ENCODE results near the gene KRTAP3-2. TPM values are rescaled to one million over a fixed set of nuclear protein-coding genes. Genes with fewer than 3 reads are reported as not detected.

The KRTAP3-2 gene
- polyA plus RNA-seq, 4 donors: not detected

DNA sequence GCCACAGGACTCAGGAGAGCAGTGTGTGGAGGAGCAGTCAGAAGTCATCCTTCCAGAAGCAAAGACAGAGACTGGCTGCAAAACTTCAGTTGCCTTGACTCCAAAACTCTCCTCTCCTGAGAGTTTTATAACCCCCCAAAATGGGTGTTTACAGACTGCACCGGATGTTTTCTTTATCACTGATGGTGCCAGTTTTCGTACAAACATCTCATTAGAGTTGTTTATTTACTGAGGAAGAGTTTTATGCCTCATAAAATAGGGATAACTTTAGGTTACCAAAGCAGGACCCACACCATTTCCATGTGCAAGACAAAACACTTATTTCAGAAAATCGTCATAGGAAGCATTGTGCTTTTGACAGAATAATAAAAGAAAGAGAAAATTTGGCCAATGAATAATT lies 15.5 kb downstream of the KRTAP3-2 start, which contains the start of gene KRT40:
KRT40 (minus strand) TSS at position 101 of the 400 bp plus-strand sequence; CDS start at position 48, 53 bp downstream.
- no peak for FAIRE-seq
- 42 to 46% (median 46%) methylated on average over 3 of the region's 3 CpGs for WGBS, 3 donors

GRCh38 chr17:40981115-40981514 lies 18.6 kb downstream of the KRTAP3-2 start:
- peaks cover 0 to 4% (median 3%) of the 10 kb centered on the region in 3 donors for H3K27me3 ChIP-seq (ENCODE audit: control insufficient read depth in 3 of 3, insufficient read depth in 3 of 3, low read length in 3 of 3)
- 50 to 71% (median 63%) methylated on average over 5 of the region's 5 CpGs for WGBS, 3 donors
- H3K4me1 ChIP-seq (ENCODE audit: control insufficient read depth in 3 of 3, insufficient read depth in 2 of 3, low read depth in 1 of 3, low read length in 2 of 3): no peaks in the 10 kb centered on the region
- no peaks in the 10 kb centered on the region for H3K9me3 ChIP-seq (ENCODE audit: control insufficient read depth in 2 of 2, insufficient read depth in 1 of 2, low read depth in 1 of 2, low read length in 1 of 2)
- FAIRE-seq: no peak
- H3K36me3 ChIP-seq (ENCODE audit: control insufficient read depth in 3 of 3, insufficient read depth in 2 of 3, low read depth in 1 of 3, low read length in 3 of 3): no peaks in the 10 kb centered on the region
- H3K4me3 ChIP-seq (ENCODE audit: low read depth in 1 of 3, low read length in 3 of 3): no peak overlapping the region
- H3K27ac ChIP-seq (ENCODE audit: low read depth in 1 of 3, low read length in 2 of 3): no peak overlapping the region
- no peak for DNase-seq

More for the DNA sequence above, 15.5 kb downstream of the KRTAP3-2 start, which contains the start of gene KRT40:
- Histone ChIP-seq H3K36me3 (ENCODE audit: control insufficient read depth in 3 of 3, insufficient read depth in 2 of 3, low read depth in 1 of 3, low read length in 3 of 3) (no peaks in the 10 kb centered on the region), H3K4me1 (ENCODE audit: control insufficient read depth in 3 of 3, insufficient read depth in 2 of 3, low read depth in 1 of 3, low read length in 2 of 3) (no peaks in the 10 kb centered on the region), H3K4me3 (ENCODE audit: low read depth in 1 of 3, low read length in 3 of 3) (no peak within 1 kb of the TSS), H3K27ac (ENCODE audit: low read depth in 1 of 3, low read length in 2 of 3) (no peak within 1 kb of the TSS), H3K27me3 (ENCODE audit: control insufficient read depth in 3 of 3, insufficient read depth in 3 of 3, low read length in 3 of 3) (peaks cover 0 to 2% (median 0%) of the 10 kb centered on the region in 3 donors), H3K9me3 (ENCODE audit: control insufficient read depth in 2 of 2, insufficient read depth in 1 of 2, low read depth in 1 of 2, low read length in 1 of 2) (no peaks in the 10 kb centered on the region)
- no peak for DNase-seq

GRCh38 chr17:40980596-40980995 lies 19.1 kb downstream of the KRTAP3-2 start:
- no peak for DNase-seq
- no peak for FAIRE-seq
- H3K36me3 ChIP-seq (ENCODE audit: control insufficient read depth in 3 of 3, insufficient read depth in 2 of 3, low read depth in 1 of 3, low read length in 3 of 3): no peaks in the 10 kb centered on the region
- no peaks in the 10 kb centered on the region for H3K4me1 ChIP-seq (ENCODE audit: control insufficient read depth in 3 of 3, insufficient read depth in 2 of 3, low read depth in 1 of 3, low read length in 2 of 3)
- no peak overlapping the region for H3K27ac ChIP-seq (ENCODE audit: low read depth in 1 of 3, low read length in 2 of 3)
- H3K4me3 ChIP-seq (ENCODE audit: low read depth in 1 of 3, low read length in 3 of 3): no peak overlapping the region
- peaks cover 0 to 6% (median 3%) of the 10 kb centered on the region in 3 donors for H3K27me3 ChIP-seq (ENCODE audit: control insufficient read depth in 3 of 3, insufficient read depth in 3 of 3, low read length in 3 of 3)
- 40 to 63% (median 50%) methylated on average over 8 of the region's 8 CpGs for WGBS, 3 donors
- no peaks in the 10 kb centered on the region for H3K9me3 ChIP-seq (ENCODE audit: control insufficient read depth in 2 of 2, insufficient read depth in 1 of 2, low read depth in 1 of 2, low read length in 1 of 2)

DNA sequence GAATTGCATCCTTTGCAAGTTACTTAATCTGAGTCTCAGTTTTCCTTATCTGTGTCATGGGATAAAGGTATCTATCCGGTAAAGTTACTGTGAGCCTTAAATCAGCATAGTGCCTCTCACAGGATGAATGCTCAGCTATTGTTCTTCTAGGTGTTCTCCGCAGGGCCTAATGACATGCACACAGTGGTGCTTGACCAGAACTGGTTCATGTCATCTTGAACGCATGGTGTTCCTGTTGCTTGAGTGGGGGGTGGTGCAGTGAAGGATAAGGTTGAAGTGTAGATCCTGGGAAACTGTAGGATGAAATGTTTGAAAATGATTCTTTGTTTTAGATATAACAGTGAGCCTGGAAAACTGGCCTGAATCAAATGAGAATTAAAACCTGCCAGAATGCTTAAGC lies 19.6 kb downstream of the KRTAP3-2 start:
- WGBS, 3 donors: 91 to 94% (median 93%) methylated on average over 3 of the region's 3 CpGs
- DNase-seq (no peak), FAIRE-seq (no peak)
- Histone ChIP-seq H3K4me3 (ENCODE audit: low read depth in 1 of 3, low read length in 3 of 3) (no peak overlapping the region), H3K27ac (ENCODE audit: low read depth in 1 of 3, low read length in 2 of 3) (no peak overlapping the region), H3K9me3 (ENCODE audit: control insufficient read depth in 2 of 2, insufficient read depth in 1 of 2, low read depth in 1 of 2, low read length in 1 of 2) (no peaks in the 10 kb centered on the region), H3K36me3 (ENCODE audit: control insufficient read depth in 3 of 3, insufficient read depth in 2 of 3, low read depth in 1 of 3, low read length in 3 of 3) (no peaks in the 10 kb centered on the region), H3K4me1 (ENCODE audit: control insufficient read depth in 3 of 3, insufficient read depth in 2 of 3, low read depth in 1 of 3, low read length in 2 of 3) (no peaks in the 10 kb centered on the region), H3K27me3 (ENCODE audit: control insufficient read depth in 3 of 3, insufficient read depth in 3 of 3, low read length in 3 of 3) (peaks cover 0 to 6% (median 3%) of the 10 kb centered on the region in 3 donors)

DNA sequence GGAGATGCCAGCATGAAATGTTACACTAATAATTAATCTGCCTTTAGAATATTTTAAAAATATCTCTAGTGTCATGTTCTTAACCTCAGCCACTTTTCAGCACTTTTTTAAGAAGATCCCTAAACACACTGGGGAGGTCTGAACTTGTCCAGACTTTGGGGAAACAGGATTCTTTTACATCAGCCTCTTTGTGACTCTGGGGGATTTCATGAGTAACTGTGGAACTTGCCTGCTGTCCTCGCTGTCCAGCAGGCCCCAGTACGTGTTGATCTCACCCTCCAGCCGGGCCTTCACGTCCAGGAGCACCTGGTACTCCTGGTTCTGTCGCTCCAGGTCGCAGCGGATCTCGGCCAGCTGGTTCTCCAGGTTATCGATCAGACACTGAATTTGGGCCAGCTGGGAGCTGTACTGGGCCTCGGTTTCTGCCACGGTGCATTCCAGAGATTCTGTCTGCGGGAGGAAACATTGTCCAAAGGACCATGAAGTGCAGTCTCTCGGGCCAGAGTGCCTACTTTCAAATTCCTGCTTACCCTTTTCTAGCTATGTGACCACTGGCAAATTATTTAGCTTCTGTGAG lies 21.0 kb downstream of the KRTAP3-2 start:
- FAIRE-seq (no peak), DNase-seq (no peak)
- no peaks in the 10 kb centered on the region for H3K9me3 ChIP-seq (ENCODE audit: control insufficient read depth in 2 of 2, insufficient read depth in 1 of 2, low read depth in 1 of 2, low read length in 1 of 2)
- no peaks in the 10 kb centered on the region for H3K36me3 ChIP-seq (ENCODE audit: control insufficient read depth in 3 of 3, insufficient read depth in 2 of 3, low read depth in 1 of 3, low read length in 3 of 3)
- 78 to 89% (median 81%) methylated on average over 13 of the region's 13 CpGs for WGBS, 3 donors
- H3K27ac ChIP-seq (ENCODE audit: low read depth in 1 of 3, low read length in 2 of 3): no peak overlapping the region
- H3K4me3 ChIP-seq (ENCODE audit: low read depth in 1 of 3, low read length in 3 of 3): no peak overlapping the region
- peaks cover 0 to 6% (median 3%) of the 10 kb centered on the region in 3 donors for H3K27me3 ChIP-seq (ENCODE audit: control insufficient read depth in 3 of 3, insufficient read depth in 3 of 3, low read length in 3 of 3)
- no peaks in the 10 kb centered on the region for H3K4me1 ChIP-seq (ENCODE audit: control insufficient read depth in 3 of 3, insufficient read depth in 2 of 3, low read depth in 1 of 3, low read length in 2 of 3)

GRCh38 chr17:40975516-40975915 lies 24.2 kb downstream of the KRTAP3-2 start:
- FAIRE-seq: no peak
- no peaks in the 10 kb centered on the region for H3K4me1 ChIP-seq (ENCODE audit: control insufficient read depth in 3 of 3, insufficient read depth in 2 of 3, low read depth in 1 of 3, low read length in 2 of 3)
- peaks cover 0 to 9% (median 3%) of the 10 kb centered on the region in 3 donors for H3K27me3 ChIP-seq (ENCODE audit: control insufficient read depth in 3 of 3, insufficient read depth in 3 of 3, low read length in 3 of 3)
- DNase-seq: no peak
- H3K9me3 ChIP-seq (ENCODE audit: control insufficient read depth in 2 of 2, insufficient read depth in 1 of 2, low read depth in 1 of 2, low read length in 1 of 2): no peaks in the 10 kb centered on the region
- H3K36me3 ChIP-seq (ENCODE audit: control insufficient read depth in 3 of 3, insufficient read depth in 2 of 3, low read depth in 1 of 3, low read length in 3 of 3): no peaks in the 10 kb centered on the region
- no peak overlapping the region for H3K4me3 ChIP-seq (ENCODE audit: low read depth in 1 of 3, low read length in 3 of 3)
- no peak overlapping the region for H3K27ac ChIP-seq (ENCODE audit: low read depth in 1 of 3, low read length in 2 of 3)

GRCh38 chr17:40974366-40974765 lies 25.3 kb downstream of the KRTAP3-2 start:
- Histone ChIP-seq H3K36me3 (ENCODE audit: control insufficient read depth in 3 of 3, insufficient read depth in 2 of 3, low read depth in 1 of 3, low read length in 3 of 3) (no peaks in the 10 kb centered on the region), H3K9me3 (ENCODE audit: control insufficient read depth in 2 of 2, insufficient read depth in 1 of 2, low read depth in 1 of 2, low read length in 1 of 2) (no peaks in the 10 kb centered on the region), H3K4me1 (ENCODE audit: control insufficient read depth in 3 of 3, insufficient read depth in 2 of 3, low read depth in 1 of 3, low read length in 2 of 3) (no peaks in the 10 kb centered on the region), H3K4me3 (ENCODE audit: low read depth in 1 of 3, low read length in 3 of 3) (no peak overlapping the region), H3K27me3 (ENCODE audit: control insufficient read depth in 3 of 3, insufficient read depth in 3 of 3, low read length in 3 of 3) (peaks cover 0 to 9% (median 3%) of the 10 kb centered on the region in 3 donors), H3K27ac (ENCODE audit: low read depth in 1 of 3, low read length in 2 of 3) (no peak overlapping the region)
- DNase-seq (no peak), FAIRE-seq (no peak)
- WGBS, 3 donors: 69 to 94% (median 93%) methylated on average over 3 of the region's 3 CpGs

DNA sequence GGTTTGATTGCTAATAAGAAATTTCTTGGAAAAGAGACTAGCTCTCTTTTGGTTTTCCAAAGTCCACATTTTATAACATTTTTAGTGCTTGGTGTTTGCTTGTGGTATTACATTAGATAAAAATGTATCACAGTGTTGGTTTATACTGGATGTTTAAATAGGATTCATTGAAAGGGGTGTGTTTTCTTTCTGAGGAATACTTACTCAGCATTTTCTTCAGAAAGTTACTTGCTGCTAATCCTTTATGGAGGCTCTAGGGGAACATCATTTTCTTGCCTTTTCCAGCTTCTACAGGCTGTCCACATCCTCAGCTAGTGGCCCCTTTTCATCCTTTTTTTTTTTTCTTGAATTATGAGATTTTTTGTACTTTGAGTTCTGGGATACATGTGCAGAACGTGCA lies 32.1 kb downstream of the KRTAP3-2 start:
- Histone ChIP-seq H3K9me3 (ENCODE audit: control insufficient read depth in 2 of 2, insufficient read depth in 1 of 2, low read depth in 1 of 2, low read length in 1 of 2) (no peaks in the 10 kb centered on the region), H3K36me3 (ENCODE audit: control insufficient read depth in 3 of 3, insufficient read depth in 2 of 3, low read depth in 1 of 3, low read length in 3 of 3) (no peaks in the 10 kb centered on the region), H3K4me3 (ENCODE audit: low read depth in 1 of 3, low read length in 3 of 3) (no peak overlapping the region), H3K4me1 (ENCODE audit: control insufficient read depth in 3 of 3, insufficient read depth in 2 of 3, low read depth in 1 of 3, low read length in 2 of 3) (no peaks in the 10 kb centered on the region), H3K27me3 (ENCODE audit: control insufficient read depth in 3 of 3, insufficient read depth in 3 of 3, low read length in 3 of 3) (peaks cover 0 to 3% (median 0%) of the 10 kb centered on the region in 3 donors), H3K27ac (ENCODE audit: low read depth in 1 of 3, low read length in 2 of 3) (no peak overlapping the region)
- DNase-seq (no peak), FAIRE-seq (no peak)
- 67 to 83% (median 67%) methylated on average over 1 of the region's 1 CpG for WGBS, 3 donors

- no peak for FAIRE-seq
- 13 to 59% (median 48%) methylated on average over 1 of the region's 1 CpG for WGBS, 3 donors
Measured at GRCh38 chr17:40966848-40967247, 32.9 kb downstream of the KRTAP3-2 start, which contains the start of gene KRT39. Gene KRT39 (minus strand): TSS chr17:40966948. CDS start chr17:40966856, 92 bp downstream.

More at GRCh38 chr17:40966848-40967247, 32.9 kb downstream of the KRTAP3-2 start, which contains the start of gene KRT39:
- DNase-seq: no peak
- Histone ChIP-seq H3K36me3 (ENCODE audit: control insufficient read depth in 3 of 3, insufficient read depth in 2 of 3, low read depth in 1 of 3, low read length in 3 of 3) (no peaks in the 10 kb centered on the region), H3K27me3 (ENCODE audit: control insufficient read depth in 3 of 3, insufficient read depth in 3 of 3, low read length in 3 of 3) (no peaks in the 10 kb centered on the region), H3K27ac (ENCODE audit: low read depth in 1 of 3, low read length in 2 of 3) (no peak within 1 kb of the TSS), H3K9me3 (ENCODE audit: control insufficient read depth in 2 of 2, insufficient read depth in 1 of 2, low read depth in 1 of 2, low read length in 1 of 2) (no peaks in the 10 kb centered on the region), H3K4me3 (ENCODE audit: low read depth in 1 of 3, low read length in 3 of 3) (no peak within 1 kb of the TSS), H3K4me1 (ENCODE audit: control insufficient read depth in 3 of 3, insufficient read depth in 2 of 3, low read depth in 1 of 3, low read length in 2 of 3) (no peaks in the 10 kb centered on the region)

All from small intestine (tissue), 7 donors.